GM18519 (cell line): Measurements from ENCODE around the gene EDA2R.

Experiments
- ATAC-seq: cut with Tn5 transposase; IDR thresholded peaks from one replicate; pipeline ENCODE4 v1.9.1; 2021; ENCODE audit warnings: mild to moderate bottlenecking, moderate library complexity; ENCODE audit not compliant: unreplicated experiment, low FRiP score

The EDA2R gene

DNA sequence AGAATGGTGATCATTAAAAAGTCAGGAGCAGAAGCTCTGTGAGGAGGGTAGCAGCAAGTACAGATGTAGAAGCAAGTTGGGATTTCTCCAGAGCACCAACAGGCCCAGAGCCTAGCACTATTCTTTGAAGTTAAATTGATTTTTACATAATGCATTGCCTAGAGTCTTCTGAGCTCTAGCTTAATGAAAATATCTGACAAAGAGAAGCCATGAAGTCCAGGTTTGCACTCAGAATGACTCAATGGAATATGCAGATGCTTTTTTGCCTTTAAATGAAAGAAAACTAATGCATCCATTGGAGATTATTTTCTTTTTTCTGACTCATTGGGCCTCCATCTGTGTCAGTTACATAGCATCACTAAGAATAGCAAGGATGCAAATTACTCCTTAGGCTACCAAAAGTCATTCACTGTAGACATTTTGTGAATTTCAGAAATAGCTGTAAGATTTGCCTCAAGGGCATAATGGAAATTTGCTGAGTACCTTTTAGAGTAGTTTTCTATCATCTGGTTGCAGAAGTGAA, 91.0 kb downstream of the EDA2R start:
- ATAC-seq, result no peak
